HG02884 (cell line): ENCODE results near the gene TRIM14.
"Not testable (repeated sequence)": the region's sequence is repeated elsewhere in the genome, so short reads cannot be mapped to it uniquely, and the experiment has no call there.

ENCODE experiments used
- ATAC-seq: cut with Tn5 transposase; IDR thresholded peaks from one replicate; pipeline ENCODE4 v1.9.1; 2021; ENCODE audit warnings: mild to moderate bottlenecking, moderate library complexity; ENCODE audit not compliant: unreplicated experiment

Gene TRIM14

DNA sequence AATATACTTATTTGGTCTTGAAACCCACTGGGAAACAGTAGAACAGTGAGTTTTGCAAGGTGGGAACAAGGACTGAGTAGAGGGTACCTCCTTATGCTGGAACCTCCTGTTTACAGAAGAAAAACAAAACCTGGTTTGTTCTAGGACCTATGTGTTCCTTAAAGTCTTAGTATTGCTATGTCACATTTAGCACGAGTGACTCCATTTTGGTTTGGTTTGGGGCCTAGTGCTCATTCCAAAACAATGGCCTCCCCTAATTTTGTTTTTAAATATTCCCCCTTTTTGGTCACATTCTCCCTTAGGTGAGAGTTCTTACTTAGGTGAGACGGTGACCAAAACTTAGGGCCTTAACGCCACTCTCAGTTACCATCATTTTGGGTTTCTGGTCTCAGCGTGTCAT lies 68.7 kb downstream of the TRIM14 start:
- no peak for ATAC-seq

- no peak for ATAC-seq
Observed at GRCh38 chr9:98049288-98050072, 69.5 kb downstream of the TRIM14 start.

DNA sequence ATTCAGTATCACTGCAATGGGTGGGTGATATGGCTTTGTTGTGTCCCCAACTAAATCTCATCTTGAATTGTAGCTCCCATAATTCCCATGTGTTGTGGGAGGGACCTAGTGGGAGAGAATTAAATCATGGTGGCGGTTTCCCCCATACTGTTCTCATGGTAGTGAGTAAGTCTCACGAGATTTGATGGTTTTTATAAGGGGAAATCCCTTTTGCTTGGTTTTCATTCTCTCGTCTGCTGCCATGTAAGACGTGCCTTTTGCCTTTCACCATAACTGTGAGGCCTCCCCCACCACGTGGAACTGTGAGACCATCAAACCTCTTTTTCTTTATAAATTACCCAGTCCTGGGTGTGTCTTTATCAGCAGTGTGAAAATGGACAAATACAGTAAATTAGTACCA lies 72.0 kb downstream of the TRIM14 start:
- ATAC-seq = no peak

DNA sequence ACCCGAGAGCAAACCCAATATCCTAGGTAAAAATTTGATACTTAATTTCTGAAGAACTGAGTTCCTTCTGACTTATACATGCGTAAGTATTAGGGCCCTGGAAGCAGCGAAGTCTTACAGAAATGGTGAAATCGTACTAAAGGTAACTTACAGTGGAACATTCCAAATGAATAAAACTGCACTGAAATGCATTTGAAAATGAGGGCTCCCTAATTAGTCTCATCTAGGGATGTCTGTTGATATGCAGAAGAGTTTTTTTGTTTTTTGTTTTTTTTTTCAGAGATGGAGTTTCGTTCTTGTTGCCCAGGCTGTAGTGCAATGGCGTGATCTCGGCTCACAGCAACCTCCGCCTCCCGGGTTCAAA lies 72.9 kb downstream of the TRIM14 start:
- ATAC-seq = no peak

DNA sequence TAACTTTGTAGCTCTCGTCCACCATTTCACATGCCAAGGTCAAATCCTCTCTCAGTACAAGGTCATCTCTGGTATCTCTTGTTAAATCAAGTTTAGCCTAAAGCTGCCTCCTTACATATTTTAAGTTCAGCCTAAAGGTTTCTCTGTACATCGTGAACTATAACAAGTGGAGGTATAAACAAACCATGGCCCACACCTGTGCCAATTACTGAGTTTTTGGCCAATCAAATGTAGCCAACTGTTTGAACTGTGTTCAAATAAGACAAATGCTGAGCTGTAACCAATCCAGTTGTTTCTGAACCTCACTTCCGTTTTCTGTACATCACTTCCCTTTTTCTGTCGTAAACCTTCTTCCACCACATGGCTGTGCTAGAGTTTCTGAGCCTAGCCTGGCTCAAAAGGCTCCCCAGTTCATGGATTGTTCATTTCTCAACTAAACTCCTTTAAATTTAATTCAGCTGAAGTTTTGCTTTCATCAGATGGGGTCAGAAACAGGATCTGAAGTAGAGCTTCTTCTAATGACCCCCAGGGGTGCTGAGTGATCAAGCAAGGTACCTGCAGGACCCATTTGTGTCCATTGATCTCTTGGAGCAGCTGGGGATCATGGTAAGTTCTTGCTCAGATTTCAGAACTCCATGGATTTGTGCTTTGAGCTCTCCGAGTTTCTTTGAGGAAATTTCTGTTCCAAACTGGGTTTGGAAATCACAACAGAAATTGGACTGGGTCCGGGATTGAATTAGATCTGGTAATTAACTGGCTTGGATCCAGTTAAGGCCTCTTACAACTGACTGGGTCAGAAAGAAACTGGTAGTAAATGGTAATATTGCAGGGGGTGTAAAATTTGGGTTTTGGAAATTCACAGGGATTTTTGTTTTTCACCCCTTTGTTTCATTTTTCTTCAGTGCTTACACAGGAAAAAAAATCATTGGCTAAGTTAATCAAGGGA lies 73.5 kb downstream of the TRIM14 start:
- peak; percentile 90 for ATAC-seq

DNA sequence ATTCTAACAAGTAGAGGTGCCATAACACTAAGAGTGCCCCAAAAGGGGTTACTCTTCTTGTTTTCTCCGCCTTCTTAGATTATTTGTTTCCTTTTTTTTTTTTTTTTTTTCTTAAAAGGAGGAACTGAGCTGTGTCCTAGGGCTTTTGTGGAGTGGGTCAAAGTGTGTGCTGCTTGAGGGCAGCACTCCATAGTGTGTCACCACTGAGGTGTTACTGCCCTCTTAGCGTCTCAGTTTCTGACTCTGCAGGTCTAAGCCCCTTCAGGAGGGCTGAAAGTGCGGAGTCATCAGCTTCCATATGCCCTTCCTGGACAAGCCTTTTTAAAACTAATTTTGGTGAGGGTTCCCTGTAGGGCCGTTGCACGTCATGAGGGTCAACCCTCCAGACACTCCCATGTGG lies 75.1 kb downstream of the TRIM14 start:
- ATAC-seq = no peak

DNA sequence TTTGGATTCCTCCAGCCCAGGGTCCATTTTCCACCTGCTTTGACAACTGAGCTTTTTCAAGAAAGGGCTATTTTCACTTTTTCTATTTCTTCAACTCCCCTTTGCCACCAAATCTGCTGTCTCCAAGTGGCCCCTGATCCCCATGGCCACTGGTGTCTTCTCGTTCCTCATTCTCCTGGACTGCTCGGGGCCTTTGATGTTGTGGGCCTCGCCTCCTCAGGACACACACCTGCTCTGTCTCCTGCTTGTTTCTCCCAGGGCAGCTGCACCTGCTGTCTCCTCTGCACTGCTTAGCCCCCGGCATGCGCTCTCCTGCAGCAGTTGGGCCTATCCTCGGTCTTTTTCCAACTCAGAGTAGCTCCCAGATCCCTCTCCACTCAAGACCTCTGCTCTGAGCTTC lies 78.8 kb downstream of the TRIM14 start:
- ATAC-seq = no peak

- no peak for ATAC-seq
Observed at GRCh38 chr9:98039607-98040017, 79.4 kb downstream of the TRIM14 start.

DNA sequence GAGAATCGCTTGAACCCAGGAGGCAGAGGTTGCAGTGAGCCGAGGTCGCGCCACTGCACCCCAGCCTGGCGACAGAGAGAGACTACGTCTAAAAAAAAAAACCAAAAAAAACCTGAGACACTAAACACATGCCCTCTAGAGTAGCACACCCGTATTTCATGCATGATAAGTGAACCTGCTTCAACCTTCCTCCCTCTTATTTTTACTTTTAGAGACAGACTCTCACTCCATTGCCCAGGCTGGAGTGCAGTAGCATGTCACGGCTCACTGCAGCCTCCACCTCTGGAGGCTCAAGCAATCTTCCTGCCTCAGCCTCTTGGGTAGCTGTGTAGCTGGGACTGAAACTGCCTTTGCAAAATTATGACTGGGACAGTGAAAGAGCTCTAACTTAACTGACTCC lies 80.1 kb downstream of the TRIM14 start:
- no peak for ATAC-seq

- no peak for ATAC-seq
Observed at GRCh38 chr9:98037357-98037756, 81.7 kb downstream of the TRIM14 start.

DNA sequence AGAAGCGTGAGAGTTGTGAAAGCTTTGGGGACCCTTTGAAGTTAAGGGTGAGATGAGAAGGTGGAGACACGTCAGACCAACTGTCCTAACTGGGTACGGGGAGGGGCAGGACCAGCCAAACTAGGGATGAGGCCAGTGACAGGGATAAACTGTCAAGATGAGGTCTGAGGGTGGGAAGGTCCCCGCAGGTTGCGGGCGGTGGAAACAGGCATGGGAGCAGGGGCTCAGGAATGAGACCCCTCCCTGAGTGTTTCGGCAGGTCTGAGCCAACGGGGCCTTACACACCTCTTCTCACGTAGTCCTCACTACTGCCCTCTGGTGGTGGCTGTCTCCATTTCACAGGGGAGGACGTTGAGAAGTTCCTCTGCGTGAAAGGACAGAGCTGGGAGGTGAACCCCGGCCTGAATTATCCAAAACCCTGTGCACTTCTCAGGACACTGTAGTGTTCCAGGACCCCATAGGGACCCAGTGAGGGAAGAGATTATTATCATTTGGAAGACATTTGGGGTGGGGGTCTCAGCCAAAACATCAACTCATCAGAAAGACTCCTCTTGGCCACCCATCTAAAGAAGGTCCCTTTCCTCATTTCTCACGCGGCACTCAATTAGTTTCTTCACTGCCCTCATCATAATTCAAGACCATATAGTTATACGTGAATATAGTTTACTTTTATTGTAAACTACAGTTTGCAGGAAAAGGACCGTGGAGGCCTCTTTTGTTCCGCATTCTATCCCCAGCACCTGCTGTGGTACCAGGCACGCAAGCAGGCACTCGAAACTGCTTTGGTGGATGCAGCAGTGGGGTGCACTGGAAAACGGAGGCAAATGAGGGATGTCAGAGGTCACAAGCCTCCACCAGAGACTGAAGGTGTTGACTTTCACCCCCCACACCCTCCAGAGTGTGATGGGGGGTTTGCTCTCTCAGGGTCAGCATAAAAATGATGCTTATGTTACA lies 84.2 kb downstream of the TRIM14 start:
- ATAC-seq = peak; percentile 39

DNA sequence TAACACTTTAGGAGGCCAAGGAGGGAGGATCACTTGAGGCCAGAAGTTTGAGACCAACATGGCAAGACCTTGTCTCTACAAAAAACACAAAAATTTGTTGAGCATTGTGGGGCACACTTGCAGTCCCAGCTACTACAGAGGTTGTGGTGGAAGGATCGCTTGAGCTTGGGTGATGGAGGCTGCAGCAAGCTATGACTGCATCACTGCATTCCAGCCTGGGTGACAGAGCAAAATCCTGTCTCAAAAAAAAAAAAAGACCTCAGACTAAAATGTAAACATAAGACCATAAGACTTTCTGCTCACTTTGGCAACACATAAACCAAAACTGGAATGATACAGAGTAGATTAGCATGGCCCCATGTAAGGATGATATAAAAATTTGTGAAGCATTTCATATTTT lies 87.1 kb downstream of the TRIM14 start:
- ATAC-seq = no peak

- ATAC-seq = no peak
Observed at GRCh38 chr9:98031169-98031568, 87.9 kb downstream of the TRIM14 start.

DNA sequence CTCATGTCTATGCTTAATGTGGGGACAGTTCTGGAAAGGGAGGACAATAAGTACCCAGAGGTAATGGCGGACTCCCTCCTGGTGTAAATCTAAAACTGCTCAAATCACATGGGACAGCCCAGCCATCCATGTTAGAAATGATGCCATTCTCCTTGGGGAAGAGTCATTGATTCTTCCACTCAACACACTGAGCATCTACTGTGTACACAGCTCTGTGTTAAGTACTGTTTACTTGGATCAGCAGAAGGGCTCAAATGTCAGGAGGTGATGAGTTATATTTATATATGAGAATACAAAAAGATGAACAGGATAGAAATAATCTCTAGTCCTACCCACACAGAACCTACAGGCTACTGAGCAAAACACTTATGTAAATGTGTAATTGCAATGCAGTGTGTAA lies 94.3 kb downstream of the TRIM14 start:
- no peak for ATAC-seq

GRCh38 chr9:98022447-98022846 lies 96.6 kb downstream of the TRIM14 start:
- ATAC-seq = no peak

DNA sequence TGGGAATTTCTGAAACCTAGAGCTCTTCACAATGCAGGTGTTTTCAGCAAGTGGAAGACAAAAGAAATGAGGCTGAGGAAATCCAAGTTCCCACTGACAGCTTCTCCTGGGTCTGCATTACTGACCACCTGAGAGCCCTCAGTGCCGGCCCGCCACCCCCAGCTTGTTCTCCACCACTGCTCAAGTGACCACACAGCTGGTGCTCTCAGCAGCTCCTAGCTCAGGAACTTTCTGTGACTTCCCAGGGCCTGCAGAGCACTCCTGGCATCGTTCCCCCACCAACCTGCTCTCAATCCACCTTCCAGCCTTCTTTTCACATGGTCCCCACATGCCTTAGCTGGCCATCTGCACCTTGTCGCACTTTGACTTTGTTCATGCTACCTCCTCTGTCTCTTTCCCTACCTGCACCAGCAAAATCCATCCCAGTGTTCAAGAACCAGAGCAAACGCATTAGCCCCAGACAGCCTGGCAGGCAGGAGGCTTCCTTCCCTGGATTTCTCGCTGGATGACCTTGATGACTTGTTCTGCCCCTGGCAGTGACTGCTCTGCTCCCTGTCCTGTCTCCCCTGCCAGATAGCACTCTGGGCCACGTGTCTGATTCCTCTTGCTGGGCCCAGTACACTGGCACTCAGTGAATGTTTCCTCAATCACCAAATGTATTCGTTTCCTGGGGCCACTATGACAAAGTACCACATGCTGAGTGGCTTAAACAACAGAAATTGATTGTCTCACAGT lies 97.5 kb downstream of the TRIM14 start:
- ATAC-seq = no peak

DNA sequence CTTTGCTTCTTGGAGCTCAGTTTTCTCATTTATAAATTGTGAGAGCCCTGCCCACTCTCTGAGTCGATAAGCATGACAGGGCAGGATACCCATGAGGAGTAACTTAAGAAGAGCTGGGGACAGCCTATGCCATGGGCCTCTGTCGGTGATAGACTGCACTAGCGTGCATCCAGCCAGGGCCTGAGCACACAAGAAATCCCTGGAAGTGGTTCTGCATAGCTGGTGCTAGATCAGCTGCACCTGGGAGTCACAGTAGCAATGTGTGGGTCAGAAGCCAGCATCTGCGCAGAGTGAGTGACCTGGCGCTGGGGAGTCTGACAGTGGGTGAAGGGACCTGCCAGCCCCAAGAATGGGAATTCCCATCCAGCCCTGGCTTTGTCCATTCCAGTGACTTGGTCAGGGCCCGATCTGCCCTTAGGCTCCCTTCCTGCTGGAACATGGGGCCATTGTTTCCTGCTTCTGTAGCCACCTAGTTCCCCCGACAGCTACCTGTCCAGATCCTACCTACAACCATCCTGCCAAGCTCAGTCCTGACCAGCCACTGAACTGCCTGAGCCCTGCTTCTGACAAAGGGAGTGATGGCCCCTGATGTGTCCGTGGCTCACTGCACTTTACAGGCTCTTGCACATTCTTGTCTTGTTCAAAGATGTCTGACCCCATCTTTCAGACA lies 98.4 kb downstream of the TRIM14 start:
- no peak for ATAC-seq

- ATAC-seq = not testable (repeated sequence)
Observed at GRCh38 chr9:98019869-98020268, 99.2 kb downstream of the TRIM14 start.
